ENCODE results near the gene C1QTNF12.

C1QTNF12 gene

DNA sequence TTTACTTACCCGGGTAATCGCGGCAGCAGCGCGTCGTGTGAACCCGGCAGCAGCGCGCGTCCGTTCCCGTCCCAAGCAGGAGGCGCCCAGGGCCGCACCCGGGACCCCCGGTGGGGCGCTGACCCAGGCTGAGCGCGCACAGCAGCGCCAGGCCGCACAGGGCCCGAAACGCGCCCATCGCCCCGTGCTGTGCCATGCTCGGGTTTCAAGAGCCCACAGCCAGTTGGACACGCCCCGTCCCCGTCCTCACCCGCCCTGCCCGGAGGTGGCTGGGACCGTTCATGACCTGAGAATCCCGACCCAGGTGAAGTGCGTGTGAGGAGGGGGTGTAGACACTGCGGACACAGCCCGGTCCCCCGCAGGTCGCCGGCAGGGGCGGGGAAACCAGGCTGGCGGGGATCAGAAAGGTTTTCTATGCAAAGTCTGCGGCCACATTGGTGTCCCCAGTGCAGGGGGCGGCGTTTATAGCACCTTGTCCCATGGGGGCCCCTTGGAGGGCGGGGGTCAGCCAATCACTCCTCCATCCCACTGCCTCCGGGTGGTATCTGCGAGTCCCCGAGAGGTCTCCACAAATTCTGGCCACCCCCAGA, 40.1 kb downstream of the C1QTNF12 start, which contains the start of gene TNFRSF18:
TSS of gene TNFRSF18 (minus strand) at position 217 of the 590 bp plus-strand sequence. CDS start at position 196, 21 bp downstream.
- ChIA-PET CTCF (interaction anchor here (0.5 kb wide), 1 partner anchor 54 kb away, joined by 4 read pairs; no protein-coding TSS in a partner anchor), POLR2A (no interaction called here)
- DNase-seq (ENCODE audit: extremely low spot score), result no peak

GRCh38 chr1:1205769-1206375, 40.6 kb downstream of the C1QTNF12 start:
- CTCF ChIA-PET, result interaction anchor here (0.5 kb wide), 1 partner anchor 53 kb away, joined by 4 read pairs; no protein-coding TSS in a partner anchor
- TF ChIP-seq ZNF384 (IDR thresholded peaks at IDR 0.05), result no peak
- no peak for TF ChIP-seq FOXK2 (IDR thresholded peaks at IDR 0.05)
- no peak for TF ChIP-seq LEF1 (IDR thresholded peaks at IDR 0.05; ENCODE audit: borderline replicate concordance)
- TF ChIP-seq CTBP1 (IDR thresholded peaks at IDR 0.05; ENCODE audit: borderline replicate concordance), result no peak
- TF ChIP-seq TARDBP (IDR thresholded peaks at IDR 0.05), result no peak
- no peak for TF ChIP-seq NFRKB (IDR thresholded peaks at IDR 0.05)
- TF ChIP-seq PKNOX1 (IDR thresholded peaks at IDR 0.05), result no peak
- DNase-seq (ENCODE audit: extremely low spot score), result no peak
- POLR2A ChIA-PET, result interaction anchor here (1.6 kb wide), 1 partner anchor 25 kb away, joined by 5 read pairs; no protein-coding TSS in a partner anchor

More for the DNA sequence above, 40.1 kb downstream of the C1QTNF12 start, which contains the start of gene TNFRSF18:
- TF ChIP-seq BHLHE40 (IDR thresholded peaks at IDR 0.05; ENCODE audit: borderline replicate concordance) (no peak), CTBP1 (IDR thresholded peaks at IDR 0.05; ENCODE audit: borderline replicate concordance) (no peak), ZNF384 (IDR thresholded peaks at IDR 0.05) (no peak), L3MBTL2 (conservative IDR thresholded peaks at IDR 0.05) (no peak), LEF1 (IDR thresholded peaks at IDR 0.05; ENCODE audit: borderline replicate concordance) (no peak), HDGF (IDR thresholded peaks at IDR 0.05; ENCODE audit: borderline replicate concordance) (no peak), TARDBP (IDR thresholded peaks at IDR 0.05) (no peak), FOXA1 (IDR thresholded peaks at IDR 0.05) (no peak), SUZ12 (IDR thresholded peaks at IDR 0.05) (no peak), FOXM1 (IDR thresholded peaks at IDR 0.05; ENCODE audit: borderline replicate concordance) (no peak), FOXK2 (IDR thresholded peaks at IDR 0.05) (no peak)

DNA sequence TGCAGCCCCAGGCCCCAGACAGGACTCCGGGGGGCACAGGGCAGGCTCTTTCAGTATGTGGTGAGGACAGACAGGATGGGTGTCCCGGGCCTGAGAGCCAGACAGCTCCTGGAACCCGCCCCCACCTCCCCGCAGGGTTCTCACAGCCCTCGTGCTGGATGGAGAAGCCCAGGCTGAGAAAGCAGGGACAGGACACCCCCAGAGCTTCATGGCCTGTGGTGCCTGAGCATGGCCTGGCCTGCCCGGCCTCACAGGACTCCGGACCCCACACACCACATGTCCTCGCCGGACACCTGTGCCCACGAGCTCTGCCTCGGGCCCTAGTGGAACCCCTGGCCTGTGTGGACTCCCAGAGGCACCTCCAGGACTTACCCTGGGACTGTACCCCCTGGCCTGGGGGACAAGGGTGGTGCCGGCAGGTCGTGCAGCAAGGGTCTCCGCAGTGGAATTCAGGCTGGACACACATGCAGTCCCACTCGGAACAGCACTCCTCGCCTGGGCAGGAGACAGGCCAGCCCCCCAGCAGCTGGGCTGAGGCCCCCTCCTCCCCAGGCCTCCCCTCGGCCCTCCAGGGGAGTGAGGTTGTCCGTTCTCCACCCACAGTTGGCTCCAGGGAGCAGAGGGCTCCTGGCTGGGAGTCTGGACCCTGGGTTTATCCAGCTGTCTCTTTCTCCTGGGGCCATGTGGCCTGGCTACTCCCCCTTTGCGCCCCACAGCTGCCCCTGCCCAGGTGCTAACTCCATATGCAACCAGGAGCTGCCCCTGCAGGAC, 41.3 kb downstream of the C1QTNF12 start:
- POLR2A ChIA-PET, result interaction anchor here (1.6 kb wide), 1 partner anchor 26 kb away, joined by 5 read pairs; no protein-coding TSS in a partner anchor
- TF ChIP-seq FOXK2 (IDR thresholded peaks at IDR 0.05), result no peak
- no peak for TF ChIP-seq LEF1 (IDR thresholded peaks at IDR 0.05; ENCODE audit: borderline replicate concordance)
- no peak for TF ChIP-seq FOXM1 (IDR thresholded peaks at IDR 0.05; ENCODE audit: borderline replicate concordance)
- TF ChIP-seq HDGF (IDR thresholded peaks at IDR 0.05; ENCODE audit: borderline replicate concordance), result no peak
- TF ChIP-seq FOXA1 (IDR thresholded peaks at IDR 0.05), result no peak
- TF ChIP-seq TARDBP (IDR thresholded peaks at IDR 0.05), result no peak
- no peak for TF ChIP-seq SUZ12 (IDR thresholded peaks at IDR 0.05)
- TF ChIP-seq ZNF384 (IDR thresholded peaks at IDR 0.05), result no peak
- no peak for TF ChIP-seq ARNT (IDR thresholded peaks at IDR 0.05)
- no peak for TF ChIP-seq L3MBTL2 (conservative IDR thresholded peaks at IDR 0.05)
- no peak for TF ChIP-seq ELF4 (IDR thresholded peaks at IDR 0.05)
- no peak for TF ChIP-seq SP1 (IDR thresholded peaks at IDR 0.05)
- TF ChIP-seq NFRKB (IDR thresholded peaks at IDR 0.05), result no peak
- TF ChIP-seq CTBP1 (IDR thresholded peaks at IDR 0.05; ENCODE audit: borderline replicate concordance), result no peak
- no peak for TF ChIP-seq PKNOX1 (IDR thresholded peaks at IDR 0.05)
- DNase-seq (ENCODE audit: extremely low spot score), result no peak
- CTCF ChIA-PET, result no interaction called here

GRCh38 chr1:1204425-1204920, 42.0 kb downstream of the C1QTNF12 start:
- CTCF ChIA-PET, result no interaction called here
- POLR2A ChIA-PET, result interaction anchor here (1.6 kb wide), 1 partner anchor 27 kb away, joined by 5 read pairs; no protein-coding TSS in a partner anchor
- no peak for TF ChIP-seq SP1 (IDR thresholded peaks at IDR 0.05)
- no peak for TF ChIP-seq BHLHE40 (IDR thresholded peaks at IDR 0.05; ENCODE audit: borderline replicate concordance)
- TF ChIP-seq SUZ12 (IDR thresholded peaks at IDR 0.05), result no peak
- TF ChIP-seq FOXM1 (IDR thresholded peaks at IDR 0.05; ENCODE audit: borderline replicate concordance), result no peak
- no peak for TF ChIP-seq FOXK2 (IDR thresholded peaks at IDR 0.05)
- no peak for TF ChIP-seq ARNT (IDR thresholded peaks at IDR 0.05)
- no peak for TF ChIP-seq FOXA1 (IDR thresholded peaks at IDR 0.05)
- TF ChIP-seq L3MBTL2 (conservative IDR thresholded peaks at IDR 0.05), result no peak
- no peak for TF ChIP-seq NFRKB (IDR thresholded peaks at IDR 0.05)
- no peak for TF ChIP-seq CTBP1 (IDR thresholded peaks at IDR 0.05; ENCODE audit: borderline replicate concordance)
- TF ChIP-seq HDGF (IDR thresholded peaks at IDR 0.05; ENCODE audit: borderline replicate concordance), result no peak
- no peak for TF ChIP-seq TARDBP (IDR thresholded peaks at IDR 0.05)
- TF ChIP-seq ELF4 (IDR thresholded peaks at IDR 0.05), result no peak
- no peak for DNase-seq (ENCODE audit: extremely low spot score)

- ChIA-PET CTCF (no interaction called here), POLR2A (interaction anchor here (1.6 kb wide), 1 partner anchor 27 kb away, joined by 5 read pairs; no protein-coding TSS in a partner anchor)
- TF ChIP-seq NFRKB (IDR thresholded peaks at IDR 0.05) (no peak), ELF4 (IDR thresholded peaks at IDR 0.05) (no peak), FOXM1 (IDR thresholded peaks at IDR 0.05; ENCODE audit: borderline replicate concordance) (no peak), ARNT (IDR thresholded peaks at IDR 0.05) (no peak), PKNOX1 (IDR thresholded peaks at IDR 0.05) (no peak), CTBP1 (IDR thresholded peaks at IDR 0.05; ENCODE audit: borderline replicate concordance) (no peak), HDGF (IDR thresholded peaks at IDR 0.05; ENCODE audit: borderline replicate concordance) (no peak), FOXK2 (IDR thresholded peaks at IDR 0.05) (no peak), FOXA1 (IDR thresholded peaks at IDR 0.05) (no peak), LEF1 (IDR thresholded peaks at IDR 0.05; ENCODE audit: borderline replicate concordance) (no peak)
- DNase-seq (ENCODE audit: extremely low spot score), result no peak
Observed at GRCh38 chr1:1203561-1204424, 42.7 kb downstream of the C1QTNF12 start.

Data from HEK293T (cell line).